ENCODE results near the gene RER1.
"Not testable (repeated sequence)": the region's sequence is repeated elsewhere in the genome, so short reads cannot be mapped to it uniquely, and the experiment has no call there.

RER1 gene

GRCh38 chr1:2427976-2428375 lies 36.3 kb downstream of the RER1 start:
- DNase-seq (ENCODE audit: low read depth in 3 of 3), result no peak

GRCh38 chr1:2428490-2428889 lies 36.8 kb downstream of the RER1 start:
- no peak for DNase-seq (ENCODE audit: low read depth in 3 of 3)

- DNase-seq (ENCODE audit: low read depth in 3 of 3), result no peak
These were observed 38.3 kb downstream of the RER1 start for GRCh38 chr1:2429780-2430591.

GRCh38 chr1:2430592-2430973 lies 38.9 kb downstream of the RER1 start:
- no peak for DNase-seq (ENCODE audit: low read depth in 3 of 3)

- no peak for DNase-seq (ENCODE audit: low read depth in 3 of 3)
These were observed 39.5 kb downstream of the RER1 start for GRCh38 chr1:2431103-2431502.

- DNase-seq (ENCODE audit: low read depth in 3 of 3), result no peak
These were observed 39.9 kb downstream of the RER1 start for GRCh38 chr1:2431518-2431917.

GRCh38 chr1:2432441-2432844 lies 40.8 kb downstream of the RER1 start:
- DNase-seq (ENCODE audit: low read depth in 3 of 3), result no peak

- no peak for DNase-seq (ENCODE audit: low read depth in 3 of 3)
These were observed 41.6 kb downstream of the RER1 start for GRCh38 chr1:2433196-2433595.

- no peak for DNase-seq (ENCODE audit: low read depth in 3 of 3)
These were observed 42.5 kb downstream of the RER1 start for GRCh38 chr1:2433936-2434655.

GRCh38 chr1:2435091-2435490 lies 43.5 kb downstream of the RER1 start:
- DNase-seq (ENCODE audit: low read depth in 3 of 3), result no peak

- DNase-seq (ENCODE audit: low read depth in 3 of 3), result no peak
These were observed 44.2 kb downstream of the RER1 start for GRCh38 chr1:2435746-2436355.

- no peak for DNase-seq (ENCODE audit: low read depth in 3 of 3)
These were observed 45.2 kb downstream of the RER1 start for GRCh38 chr1:2436876-2437275.

GRCh38 chr1:2437617-2438016 lies 46.0 kb downstream of the RER1 start:
- no peak for DNase-seq (ENCODE audit: low read depth in 3 of 3)

GRCh38 chr1:2438038-2438437 lies 46.4 kb downstream of the RER1 start:
- no peak for DNase-seq (ENCODE audit: low read depth in 3 of 3)

- no peak for DNase-seq (ENCODE audit: low read depth in 3 of 3)
These were observed 47.0 kb downstream of the RER1 start for GRCh38 chr1:2438641-2439040.

- no peak for DNase-seq (ENCODE audit: low read depth in 3 of 3)
These were observed 47.7 kb downstream of the RER1 start for GRCh38 chr1:2439369-2439768.

- not testable (repeated sequence) for DNase-seq (ENCODE audit: low read depth in 3 of 3)
These were observed 48.7 kb downstream of the RER1 start for GRCh38 chr1:2440346-2440745.

GRCh38 chr1:2441746-2442145 lies 50.1 kb downstream of the RER1 start:
- DNase-seq (ENCODE audit: low read depth in 3 of 3), result no peak

- no peak for DNase-seq (ENCODE audit: low read depth in 3 of 3)
These were observed 51.0 kb downstream of the RER1 start for GRCh38 chr1:2442661-2443060.

- no peak for DNase-seq (ENCODE audit: low read depth in 3 of 3)
These were observed 51.9 kb downstream of the RER1 start for GRCh38 chr1:2443277-2444137.

- no peak for DNase-seq (ENCODE audit: low read depth in 3 of 3)
These were observed 52.5 kb downstream of the RER1 start for GRCh38 chr1:2444138-2444591.

Measured in stimulated activated CD4-positive, alpha-beta T cell treated with anti-CD3 and anti-CD28 coated beads, TNF-alpha, amount 100 ng/mL, for 4 hours (primary cell).